PC-9 (cell line): ENCODE results near the gene PARP15. TPM values are rescaled to one million over a fixed set of nuclear protein-coding genes. Genes with fewer than 3 reads are reported as not detected.

Source experiments
- BruUV-seq: library from RNA; stranded (reverse); fragments of 400-500 nt; replicated peaks from 2 replicates; lab custom pipeline; 2021; lab: Mats Ljungman, UMichigan
- CTCF ChIA-PET: fragments of 300-600 bp; sonication (Branson Sonifier 250); formaldehyde crosslinking; loops from one replicate; lab custom pipeline; 2022; ENCODE audit warnings: antibody characterized with exemption; lab: Charles Lee
- POLR2A ChIA-PET: fragments of 300-600 bp; sonication (Branson Sonifier 250); formaldehyde crosslinking; loops from one replicate; lab custom pipeline; 2022; ENCODE audit warnings: antibody characterized with exemption; ENCODE audit not compliant: unreplicated experiment; lab: Charles Lee
- DNase-seq, 2 experiments: peaks; one replicate each; pipeline versions ENCODE4 v3.0.0 to v3.0.0-alpha.2; 2015 to 2022; ENCODE audit warnings: mixed read lengths in 1 of 2
- H2AFZ ChIP-seq: fragments of 200-600 bp; sonication (generic); 2 replicates; pipeline ENCODE4 v1.8.1; 2017; ENCODE audit warnings: antibody characterized with exemption
- H3F3A ChIP-seq: fragments of 200-600 bp; sonication (generic); 2 replicates; pipeline ENCODE4 v1.8.1; 2017; ENCODE audit warnings: antibody characterized with exemption, mild to moderate bottlenecking, low read depth; ENCODE audit not compliant: insufficient read depth
- H3K27ac ChIP-seq: fragments of 200-600 bp; sonication (generic); 2 replicates; pipeline ENCODE4 v1.6.1; 2016; ENCODE audit warnings: mixed run types
- H3K27me3 ChIP-seq: fragments of 200-600 bp; sonication (generic); 2 replicates; pipeline ENCODE4 v1.6.1; 2016; ENCODE audit warnings: low read depth, mixed run types; ENCODE audit not compliant: insufficient read depth
- H3K36me3 ChIP-seq: fragments of 200-600 bp; sonication (generic); 2 replicates; pipeline ENCODE4 v1.6.1; 2016; ENCODE audit warnings: low read depth, mixed run types
- H3K4me1 ChIP-seq: fragments of 200-600 bp; sonication (generic); replicated peaks from 2 replicates; pipeline ENCODE4 v1.6.1; 2016; ENCODE audit warnings: mixed run types; ENCODE audit not compliant: insufficient read depth
- H3K4me2 ChIP-seq: fragments of 200-600 bp; sonication (generic); 2 replicates; pipeline ENCODE4 v1.6.1; 2017; ENCODE audit warnings: mixed run types
- H3K4me3 ChIP-seq: fragments of 200-600 bp; sonication (generic); 2 replicates; pipeline ENCODE4 v1.6.1; 2016; ENCODE audit warnings: mixed run types
- H3K79me2 ChIP-seq: fragments of 200-600 bp; sonication (generic); 2 replicates; pipeline ENCODE4 v1.6.1; 2017; ENCODE audit warnings: low read depth, mixed run types
- H3K9me2 ChIP-seq: fragments of 200-600 bp; sonication (generic); 2 replicates; pipeline ENCODE4 v1.8.1; 2017; ENCODE audit warnings: mild to moderate bottlenecking; ENCODE audit not compliant: insufficient read depth
- H3K9me3 ChIP-seq: fragments of 200-600 bp; sonication (generic); 2 replicates; pipeline ENCODE4 v1.8.1; 2016; ENCODE audit warnings: low read depth; ENCODE audit not compliant: insufficient read depth
- H4K20me1 ChIP-seq: fragments of 200-600 bp; sonication (generic); 2 replicates; pipeline ENCODE4 v1.8.1; 2017; ENCODE audit not compliant: insufficient read depth
- EZH2 ChIP-seq: fragments of 200-600 bp; sonication (generic); IDR thresholded peaks from 2 replicates; pipeline ENCODE4 v1.8.0; 2017; ENCODE audit warnings: antibody characterized with exemption, low read depth
- intact Hi-C: fragments of 100-400 bp; cut with micrococcal nuclease; formaldehyde crosslinking; loops from one replicate; pipeline ENCODE4 v1.10.0; 2022; ENCODE audit not compliant: unreplicated experiment
- total RNA-seq: library from RNA; stranded (reverse); gene quantifications from 2 replicates; pipeline ENCODE4 v1.2.3, GENCODE V29; 2021
- TF ChIP-seq, protein P1 (sequence below): fragments of 200-600 bp; sonication (generic); conservative IDR thresholded peaks from 2 replicates; pipeline ENCODE4 v1.6.1; 2017; ENCODE audit warnings: mixed run types, antibody characterized with exemption, mild to moderate bottlenecking, moderate library complexity

Gene PARP15
- total RNA-seq, 1 experiment from 2014 or later, result 0.07 TPM

DNA sequence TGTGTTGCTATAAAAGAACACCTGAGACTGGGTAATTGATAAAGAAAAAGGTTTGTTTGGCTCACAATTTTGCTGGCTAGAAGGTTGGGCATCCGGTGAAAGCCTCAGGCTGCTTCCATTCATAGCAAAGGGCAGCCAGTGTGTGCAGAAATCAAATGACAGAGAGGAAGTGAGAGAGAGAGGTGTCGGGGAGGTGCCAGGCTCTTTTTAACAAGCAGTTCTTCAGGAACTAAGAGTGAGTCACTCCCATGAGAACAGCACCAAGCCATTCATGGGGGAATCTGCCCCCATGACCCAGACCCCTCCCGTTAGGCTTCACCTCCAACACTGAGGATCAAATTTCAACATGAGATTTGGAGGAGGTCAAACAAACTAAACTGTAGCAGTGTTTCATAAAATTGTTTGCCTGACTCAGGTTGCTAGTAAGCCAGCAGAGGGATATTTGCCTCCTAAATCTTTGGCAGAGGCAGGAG is 4.5 kb upstream of the PARP15 start:
- ChIA-PET POLR2A (no interaction called here), CTCF (no interaction called here)
- no peaks in the 10 kb centered on the region for H4K20me1 ChIP-seq
- no TSS peak for BruUV-seq
- H3F3A ChIP-seq, result peaks cover 24% of the 10 kb centered on the region
- H3K36me3 ChIP-seq, result peaks cover 10% of the 10 kb centered on the region; the same call in 1 of the 2 replicates
- intact Hi-C loops, result no loop called here
- H3K4me1 ChIP-seq, result peaks cover 17% of the 10 kb centered on the region
- H3K4me3 ChIP-seq, result no peak overlapping the region
- no peak overlapping the region for H2AFZ ChIP-seq
- H3K79me2 ChIP-seq, result no peaks in the 10 kb centered on the region
- DNase-seq, result peak; percentile 74 to 89
- peak overlapping the region; percentile 27 for H3K4me2 ChIP-seq
- peak overlapping the region; percentile 58 for H3K27ac ChIP-seq
- no peaks in the 10 kb centered on the region for H3K9me2 ChIP-seq
- H3K27me3 ChIP-seq, result no peaks in the 10 kb centered on the region
- H3K9me3 ChIP-seq, result peaks cover 9% of the 10 kb centered on the region; the same call in 1 of the 2 replicates
- TF ChIP-seq EZH2, result no peak
- TF ChIP-seq, protein P1, sequence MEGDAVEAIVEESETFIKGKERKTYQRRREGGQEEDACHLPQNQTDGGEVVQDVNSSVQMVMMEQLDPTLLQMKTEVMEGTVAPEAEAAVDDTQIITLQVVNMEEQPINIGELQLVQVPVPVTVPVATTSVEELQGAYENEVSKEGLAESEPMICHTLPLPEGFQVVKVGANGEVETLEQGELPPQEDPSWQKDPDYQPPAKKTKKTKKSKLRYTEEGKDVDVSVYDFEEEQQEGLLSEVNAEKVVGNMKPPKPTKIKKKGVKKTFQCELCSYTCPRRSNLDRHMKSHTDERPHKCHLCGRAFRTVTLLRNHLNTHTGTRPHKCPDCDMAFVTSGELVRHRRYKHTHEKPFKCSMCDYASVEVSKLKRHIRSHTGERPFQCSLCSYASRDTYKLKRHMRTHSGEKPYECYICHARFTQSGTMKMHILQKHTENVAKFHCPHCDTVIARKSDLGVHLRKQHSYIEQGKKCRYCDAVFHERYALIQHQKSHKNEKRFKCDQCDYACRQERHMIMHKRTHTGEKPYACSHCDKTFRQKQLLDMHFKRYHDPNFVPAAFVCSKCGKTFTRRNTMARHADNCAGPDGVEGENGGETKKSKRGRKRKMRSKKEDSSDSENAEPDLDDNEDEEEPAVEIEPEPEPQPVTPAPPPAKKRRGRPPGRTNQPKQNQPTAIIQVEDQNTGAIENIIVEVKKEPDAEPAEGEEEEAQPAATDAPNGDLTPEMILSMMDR, result no peak

DNA sequence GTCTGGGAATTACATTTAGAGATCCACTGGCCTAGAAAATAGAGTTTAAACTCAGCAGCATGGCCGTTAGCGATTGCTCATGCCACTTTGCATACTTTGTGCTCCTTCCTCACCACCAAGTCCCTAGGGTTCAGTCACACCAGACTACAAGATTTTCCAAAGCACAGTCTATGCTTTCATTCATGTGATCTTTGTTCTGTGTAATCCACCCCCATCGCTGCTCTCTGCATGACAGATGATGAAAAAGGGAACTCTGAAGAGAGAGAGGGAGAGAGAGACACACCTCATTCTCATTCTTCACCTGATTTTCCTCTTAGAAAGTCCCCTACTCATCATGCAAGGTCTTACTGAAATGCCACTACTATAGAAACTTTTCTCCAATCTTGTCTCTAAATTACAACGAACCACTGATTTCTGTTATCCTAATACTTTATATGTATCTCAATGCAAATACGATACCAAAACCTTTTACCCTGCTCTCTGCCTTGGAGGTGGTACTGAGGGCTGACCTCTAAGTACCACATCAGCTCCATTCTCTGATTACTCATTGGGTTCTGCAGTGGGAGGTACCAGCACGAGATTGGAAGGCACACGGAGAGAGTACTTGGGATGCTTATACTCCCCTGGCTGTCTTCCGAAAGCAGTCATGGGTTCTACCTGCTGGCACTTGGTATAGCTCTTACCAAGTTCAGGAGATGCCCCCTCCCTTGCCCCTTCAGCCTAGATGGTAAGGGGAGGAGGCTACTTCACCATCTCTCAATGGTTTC is 1.1 kb upstream of the PARP15 start:
- no peaks in the 10 kb centered on the region for H3K9me2 ChIP-seq
- peaks cover 19% of the 10 kb centered on the region for H3F3A ChIP-seq
- ChIA-PET CTCF (interaction anchor here (0.6 to 0.7 kb wide), 2 partner anchors 10 to 455 kb away, joined by 3 to 6 read pairs; no protein-coding TSS in a partner anchor), POLR2A (interaction anchor here (0.6 kb wide), 1 partner anchor 926 kb away, joined by 3 read pairs; no protein-coding TSS in a partner anchor)
- H3K4me3 ChIP-seq, result no peak overlapping the region
- peaks cover 4% of the 10 kb centered on the region; the same call in 1 of the 2 replicates for H3K9me3 ChIP-seq
- H3K79me2 ChIP-seq, result no peaks in the 10 kb centered on the region
- TF ChIP-seq, protein P1, result no peak
- no peak for TF ChIP-seq EZH2
- no peaks in the 10 kb centered on the region for H3K27me3 ChIP-seq
- no peaks in the 10 kb centered on the region for H4K20me1 ChIP-seq
- H2AFZ ChIP-seq, result no peak overlapping the region
- BruUV-seq, result no TSS peak
- DNase-seq, result no peak
- intact Hi-C loops, result no loop called here
- no peak overlapping the region for H3K4me2 ChIP-seq
- peaks cover 5% of the 10 kb centered on the region; the same call in 1 of the 2 replicates for H3K36me3 ChIP-seq
- H3K27ac ChIP-seq, result no peak overlapping the region
- peaks cover 17% of the 10 kb centered on the region for H3K4me1 ChIP-seq

DNA sequence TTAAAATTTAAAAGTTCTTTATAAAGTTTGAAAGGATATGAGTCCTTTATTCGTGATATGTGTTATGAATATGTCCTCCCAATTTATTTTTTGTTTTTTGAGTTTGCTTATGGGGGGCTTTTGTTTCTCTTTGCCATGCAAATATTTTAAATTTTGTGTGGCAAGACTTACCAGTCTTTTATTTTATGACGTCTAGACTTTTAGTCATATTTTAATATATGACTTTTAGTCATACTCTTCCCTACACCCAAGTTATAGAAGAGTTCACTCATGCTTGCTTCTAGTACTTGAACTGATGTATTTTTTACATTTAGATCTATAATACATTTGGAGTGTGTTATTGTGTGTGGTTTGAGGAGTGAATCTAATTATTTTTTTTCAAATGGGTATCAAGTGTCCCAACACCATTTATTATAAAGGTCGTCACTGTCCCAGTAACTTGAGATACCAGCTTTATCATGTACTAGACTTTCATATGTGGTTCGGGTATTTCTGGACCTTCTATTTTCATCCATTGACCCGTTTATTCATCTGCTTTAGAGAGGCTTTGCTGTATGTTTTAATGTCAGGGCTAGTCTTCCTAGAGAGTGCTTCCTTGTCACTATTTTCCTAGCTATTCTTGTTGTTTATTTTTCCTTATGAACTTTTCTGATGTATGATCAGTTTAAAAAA is 755 bp downstream of the PARP15 start:
- Histone ChIP-seq H3K79me2 (no peaks in the 10 kb centered on the region), H3K36me3 (no peaks in the 10 kb centered on the region), H3K4me1 (peaks cover 7% of the 10 kb centered on the region), H3K9me3 (peaks cover 12% of the 10 kb centered on the region; the same call in 1 of the 2 replicates), H2AFZ (no peak overlapping the region), H3K4me3 (no peak overlapping the region), H3K9me2 (no peaks in the 10 kb centered on the region), H3K27me3 (no peaks in the 10 kb centered on the region), H3F3A (peaks cover 5% of the 10 kb centered on the region), H3K4me2 (no peak overlapping the region), H3K27ac (no peak overlapping the region), H4K20me1 (no peaks in the 10 kb centered on the region)
- TF ChIP-seq, protein P1, result no peak
- no peak for TF ChIP-seq EZH2
- no peak for DNase-seq
- no TSS peak for BruUV-seq
- intact Hi-C loops, result no loop called here
- ChIA-PET CTCF (no interaction called here), POLR2A (interaction anchor here (0.6 kb wide), 1 partner anchor 1285 kb away, joined by 18 read pairs; no protein-coding TSS in a partner anchor)
